Subcutaneous adipose tissue (tissue), 4 donors: ENCODE measurements around the gene EVC2. TPM values are rescaled to one million over a fixed set of nuclear protein-coding genes. Genes with fewer than 3 reads are reported as not detected.

Experiments used
- total RNA-seq, 4 donors: library from RNA; depleted of rRNA; stranded (reverse); fragments of >200 nt; gene quantifications; one replicate each; pipeline ENCODE4 v1.1.0, GENCODE V29; 2016
- TF ChIP-seq, protein P1 (sequence below): fragments of 450-650 bp; IDR thresholded peaks from one replicate; pipeline ENCODE4 v1.5.1; 2016; ENCODE audit warnings: low read depth, mild to moderate bottlenecking, control low read depth, antibody characterized with exemption, moderate library complexity

Gene EVC2
- total RNA-seq, 4 donors from 2014 or later = 8.2 to 23.1 (median 13.7) TPM

DNA sequence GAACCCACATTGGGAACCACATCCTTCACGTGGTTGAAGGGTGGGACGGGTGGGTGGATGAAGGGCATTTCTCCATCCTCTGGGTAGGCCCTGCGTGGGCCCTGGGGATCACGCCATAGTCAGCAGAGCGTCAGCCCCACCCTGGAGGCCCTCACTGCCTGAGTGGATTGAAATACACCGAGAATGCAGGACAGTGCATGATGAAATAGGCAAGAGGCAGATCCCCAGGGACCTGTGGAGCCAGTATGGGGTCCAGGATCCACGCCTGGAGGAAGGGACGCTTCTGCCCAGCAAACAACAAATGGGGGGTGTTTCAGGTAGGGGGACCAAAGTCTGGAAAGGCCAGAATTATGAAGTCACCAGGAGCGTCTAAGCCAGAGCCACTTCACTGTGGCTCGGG, 22.1 kb upstream of the EVC2 start:
- TF ChIP-seq, protein P1, sequence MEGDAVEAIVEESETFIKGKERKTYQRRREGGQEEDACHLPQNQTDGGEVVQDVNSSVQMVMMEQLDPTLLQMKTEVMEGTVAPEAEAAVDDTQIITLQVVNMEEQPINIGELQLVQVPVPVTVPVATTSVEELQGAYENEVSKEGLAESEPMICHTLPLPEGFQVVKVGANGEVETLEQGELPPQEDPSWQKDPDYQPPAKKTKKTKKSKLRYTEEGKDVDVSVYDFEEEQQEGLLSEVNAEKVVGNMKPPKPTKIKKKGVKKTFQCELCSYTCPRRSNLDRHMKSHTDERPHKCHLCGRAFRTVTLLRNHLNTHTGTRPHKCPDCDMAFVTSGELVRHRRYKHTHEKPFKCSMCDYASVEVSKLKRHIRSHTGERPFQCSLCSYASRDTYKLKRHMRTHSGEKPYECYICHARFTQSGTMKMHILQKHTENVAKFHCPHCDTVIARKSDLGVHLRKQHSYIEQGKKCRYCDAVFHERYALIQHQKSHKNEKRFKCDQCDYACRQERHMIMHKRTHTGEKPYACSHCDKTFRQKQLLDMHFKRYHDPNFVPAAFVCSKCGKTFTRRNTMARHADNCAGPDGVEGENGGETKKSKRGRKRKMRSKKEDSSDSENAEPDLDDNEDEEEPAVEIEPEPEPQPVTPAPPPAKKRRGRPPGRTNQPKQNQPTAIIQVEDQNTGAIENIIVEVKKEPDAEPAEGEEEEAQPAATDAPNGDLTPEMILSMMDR = no peak

DNA sequence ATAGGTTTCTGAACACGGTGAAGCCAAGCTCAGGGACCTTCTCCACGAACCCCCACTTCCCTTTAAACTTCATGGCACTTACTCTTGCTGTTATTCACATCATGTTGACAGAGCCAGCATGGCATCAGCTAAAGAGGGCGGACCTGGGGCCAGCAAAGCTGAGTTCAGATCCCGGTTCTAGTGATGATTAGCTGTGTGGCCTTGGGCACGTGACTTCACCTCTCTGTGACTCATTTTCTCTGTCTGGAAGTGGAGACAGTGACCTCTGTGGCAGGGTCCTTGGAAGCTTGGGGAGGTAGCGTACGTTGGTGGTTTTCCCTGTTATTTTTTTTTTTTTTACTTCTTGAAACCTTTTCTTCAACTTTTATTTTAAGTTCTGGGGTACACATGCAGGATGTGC, 16.0 kb upstream of the EVC2 start:
- TF ChIP-seq, protein P1 = no peak

DNA sequence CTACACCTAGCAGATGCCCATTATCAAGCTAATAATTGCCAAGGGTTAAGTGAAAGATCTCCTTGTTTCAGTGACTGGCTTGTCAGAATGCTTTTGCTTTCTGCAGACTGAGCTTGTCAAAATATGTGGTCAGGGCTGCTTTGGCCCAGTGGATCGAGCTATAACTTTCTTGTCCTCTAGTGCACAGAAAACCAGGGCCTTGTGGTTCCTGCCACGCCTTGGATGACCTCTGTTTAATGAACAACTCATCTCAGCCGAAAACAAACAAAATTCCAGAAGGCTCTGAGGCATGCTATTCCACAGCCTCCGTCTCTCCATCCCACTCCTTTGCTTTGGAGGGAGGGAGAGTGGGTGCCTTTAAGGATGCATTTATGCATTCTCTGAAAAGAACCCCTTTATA, 14.0 kb upstream of the EVC2 start:
- TF ChIP-seq, protein P1 = no peak

DNA sequence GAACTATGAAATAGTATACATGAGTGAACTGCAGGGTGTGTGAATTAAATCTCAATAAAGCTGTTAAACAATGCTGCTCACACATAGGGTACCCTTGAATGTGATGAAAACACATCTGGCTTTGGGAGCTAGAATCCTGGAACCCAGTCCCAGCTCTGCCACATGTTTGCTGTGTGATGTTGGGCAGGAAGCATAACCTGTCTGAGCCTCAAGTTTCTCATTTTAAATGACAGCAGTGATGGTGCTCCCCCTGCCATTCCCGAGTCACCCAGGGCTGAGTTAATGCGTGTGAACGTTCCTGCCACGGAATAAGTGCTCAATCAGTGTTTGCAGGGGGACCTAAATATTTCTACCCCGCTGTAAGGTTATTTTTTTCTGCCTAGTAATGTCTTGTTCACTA, 13.6 kb upstream of the EVC2 start:
- TF ChIP-seq, protein P1 = no peak

DNA sequence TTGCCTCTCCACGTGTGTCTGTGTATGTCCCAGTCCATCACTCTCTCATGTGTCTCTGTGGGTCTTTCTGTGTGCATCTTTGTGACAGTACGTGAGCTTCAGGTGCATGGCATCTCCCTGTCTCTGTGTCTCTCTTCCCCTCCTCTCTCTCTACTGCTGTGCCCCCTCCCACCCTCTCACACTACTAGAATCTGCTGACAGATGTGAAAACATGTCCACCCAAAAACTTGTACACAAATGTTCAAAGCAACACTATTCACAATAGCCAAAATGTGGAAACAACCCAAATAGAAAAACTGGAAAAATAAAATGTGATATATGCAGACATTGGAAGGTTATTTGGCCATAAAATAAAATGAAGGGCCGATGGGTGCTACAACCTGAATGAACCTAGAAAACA, 12.6 kb upstream of the EVC2 start:
- TF ChIP-seq, protein P1 = no peak

DNA sequence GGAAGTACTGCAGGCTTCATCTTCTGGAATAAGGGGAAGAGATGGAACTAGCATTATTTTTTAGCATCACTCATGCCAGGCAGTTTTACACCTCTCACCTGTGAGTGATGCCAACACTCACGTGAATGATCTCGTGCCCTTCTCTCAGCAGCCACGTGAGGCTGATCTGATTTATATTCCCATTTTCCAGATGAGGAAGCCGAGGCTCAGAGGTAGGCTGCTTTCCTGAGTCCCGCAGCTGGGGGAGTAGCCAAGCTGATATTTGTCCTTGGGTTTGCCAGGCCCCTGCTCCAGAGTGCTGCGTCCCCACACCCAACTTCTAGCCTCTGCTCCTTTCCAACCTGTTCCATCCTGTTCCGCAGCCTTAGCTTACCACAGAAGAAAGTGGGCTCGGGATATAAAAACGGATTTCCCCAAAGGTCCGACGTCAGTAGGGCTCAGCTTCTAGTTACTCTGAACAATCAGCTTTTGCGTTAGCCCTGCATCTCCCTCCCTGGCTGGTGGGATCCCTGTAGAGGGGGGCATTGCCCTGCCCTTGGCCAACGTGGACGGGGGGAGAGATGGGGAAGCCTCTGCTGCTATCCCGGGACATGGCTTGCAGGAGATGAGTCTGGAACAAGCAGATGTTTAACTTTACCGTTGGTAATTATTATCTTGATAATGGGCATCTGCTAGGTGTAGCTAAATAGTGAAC, 11.9 kb upstream of the EVC2 start:
- TF ChIP-seq, protein P1 = no peak

DNA sequence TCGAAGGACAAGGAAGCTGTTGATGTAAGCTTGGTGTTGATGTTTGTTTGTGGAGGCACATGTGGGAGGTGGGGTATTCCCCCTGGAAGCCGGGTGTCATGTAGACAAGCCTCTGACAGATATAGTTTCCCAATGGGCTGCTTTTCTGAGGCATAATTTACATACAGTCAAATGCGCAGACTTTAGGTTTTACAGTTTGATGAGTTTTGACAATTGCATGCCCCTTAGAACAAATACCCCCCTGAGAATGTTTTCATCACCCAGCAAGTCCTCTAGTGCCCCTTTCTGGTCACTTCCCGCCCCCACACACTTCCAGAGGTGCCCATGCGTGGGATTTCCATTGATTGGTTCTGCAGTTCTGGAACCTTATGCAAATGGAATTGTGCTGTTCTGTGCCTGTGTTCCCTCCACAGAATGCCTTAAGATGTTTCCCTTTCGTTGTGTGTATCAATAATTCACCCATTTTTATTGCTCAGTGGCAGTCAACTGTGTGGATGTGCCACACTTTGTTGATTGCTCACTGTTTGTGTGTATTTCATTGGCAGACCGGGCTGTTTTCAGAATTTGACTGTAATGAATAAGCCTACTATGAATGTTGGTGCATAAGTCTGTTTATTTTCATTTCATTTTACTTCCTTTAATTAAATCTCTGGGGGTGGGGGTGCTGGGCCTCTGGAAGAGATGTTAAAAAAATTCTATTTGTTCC, 11.1 kb upstream of the EVC2 start:
- TF ChIP-seq, protein P1 = no peak
